DMS53 treated with DMSO at 0.1 percent for 48 hours (cell line): ENCODE measurements around the gene MAGI2.
"Not testable (repeated sequence)": the region's sequence is repeated elsewhere in the genome, so short reads cannot be mapped to it uniquely, and the experiment has no call there.

Experiments
- DNase-seq: peaks from one replicate; lab custom pipeline; 2025; ENCODE audit not compliant: unreplicated experiment; lab: John Stamatoyannopoulos, UW

Gene MAGI2

GRCh38 chr7:79071187-79071586 is 382.3 kb downstream of the MAGI2 start:
- DNase-seq, result not testable (repeated sequence)

DNA sequence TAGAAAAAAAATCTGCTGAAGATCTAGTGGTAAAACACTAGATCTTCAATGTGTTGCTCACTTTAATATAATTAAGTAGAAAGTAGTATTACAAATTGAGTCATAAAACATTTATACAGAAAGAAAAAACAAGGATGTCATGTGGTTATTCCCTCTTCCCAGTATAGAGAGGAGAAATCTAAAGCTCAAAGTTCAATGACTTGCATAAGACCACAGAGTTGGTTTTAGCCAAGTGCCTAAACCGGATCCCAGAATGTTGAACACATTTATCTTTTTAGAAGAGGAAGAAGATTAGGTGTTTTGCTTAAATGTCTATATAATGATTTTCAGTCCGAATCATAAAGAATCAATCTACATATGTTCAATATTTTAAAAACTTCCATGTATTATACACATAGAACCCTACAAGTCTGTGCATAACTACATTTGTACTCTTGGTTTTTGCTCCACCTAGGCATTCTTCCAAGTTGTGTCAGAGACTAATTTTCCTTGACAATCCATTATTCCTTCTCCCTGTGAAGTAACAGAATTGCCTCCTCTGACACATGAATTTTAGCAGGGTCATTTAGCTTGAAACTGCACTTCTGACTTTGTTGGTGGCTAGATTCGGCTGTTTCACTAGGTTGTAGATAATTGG is 389.2 kb downstream of the MAGI2 start:
- DNase-seq, result no peak

DNA sequence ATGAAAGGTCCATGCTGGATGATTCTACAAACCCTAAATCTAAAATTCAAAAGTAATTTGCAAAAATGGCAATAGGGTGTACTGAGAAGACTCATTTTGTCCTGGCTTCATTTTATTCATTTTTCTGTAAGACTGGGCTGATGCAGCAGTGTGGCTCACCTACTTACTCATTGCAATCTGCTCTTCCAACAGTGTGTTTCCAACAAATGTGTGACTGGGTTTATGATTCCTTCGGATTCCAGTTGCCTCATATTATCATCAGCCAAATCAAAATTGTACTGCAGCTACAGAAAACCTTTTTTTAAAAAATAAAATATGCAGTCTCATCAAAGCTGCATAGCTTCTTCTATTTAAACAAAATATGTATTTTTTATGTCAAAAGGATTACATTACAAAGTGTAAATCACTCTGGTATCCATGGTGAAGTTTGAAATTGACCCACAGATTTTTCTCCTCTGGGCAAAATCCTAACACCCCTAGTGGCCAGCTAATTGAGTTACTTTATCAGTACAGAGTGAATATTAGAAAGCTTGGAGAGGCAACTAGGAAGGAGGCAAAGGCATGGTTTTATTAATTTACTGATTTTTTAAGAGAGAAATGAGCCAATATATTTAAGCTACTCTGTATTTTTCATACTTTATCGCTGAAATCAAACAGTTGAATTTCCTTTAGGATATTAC is 390.3 kb downstream of the MAGI2 start:
- no peak for DNase-seq

GRCh38 chr7:79060498-79060897 is 393.0 kb downstream of the MAGI2 start:
- no peak for DNase-seq

DNA sequence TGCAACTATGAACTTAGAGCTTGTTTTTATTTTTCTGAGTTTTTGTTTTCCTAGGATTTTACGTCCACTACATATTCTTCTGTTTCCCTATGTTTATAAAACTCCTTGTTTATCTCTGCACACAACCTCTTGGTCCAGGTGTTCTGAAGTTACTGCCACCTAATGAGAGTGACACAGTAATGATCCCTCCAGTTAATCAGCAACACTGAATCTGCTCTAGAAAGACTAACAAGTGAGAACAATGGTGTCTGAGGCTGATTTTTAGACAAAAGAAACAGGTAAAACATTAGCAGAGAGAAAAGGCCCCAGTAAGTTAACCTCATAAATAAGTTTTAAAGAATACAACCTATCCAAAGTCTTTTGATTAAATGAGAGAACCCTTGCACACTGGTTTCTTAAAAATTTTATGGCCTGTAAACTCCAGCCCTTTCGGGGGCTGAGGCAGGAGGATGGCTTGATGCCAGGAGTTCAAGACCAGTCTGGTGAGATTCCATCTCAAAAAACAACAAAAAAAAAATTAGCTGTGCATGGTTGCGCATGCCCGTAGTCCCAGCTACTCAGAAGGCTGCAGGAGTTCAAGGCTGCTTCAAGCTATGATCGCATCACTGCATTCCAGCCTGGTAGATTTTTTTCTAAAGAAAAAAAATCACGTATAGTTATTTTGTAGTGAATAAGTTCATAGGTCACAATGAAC is 397.6 kb downstream of the MAGI2 start:
- DNase-seq, result peak; percentile 56

DNA sequence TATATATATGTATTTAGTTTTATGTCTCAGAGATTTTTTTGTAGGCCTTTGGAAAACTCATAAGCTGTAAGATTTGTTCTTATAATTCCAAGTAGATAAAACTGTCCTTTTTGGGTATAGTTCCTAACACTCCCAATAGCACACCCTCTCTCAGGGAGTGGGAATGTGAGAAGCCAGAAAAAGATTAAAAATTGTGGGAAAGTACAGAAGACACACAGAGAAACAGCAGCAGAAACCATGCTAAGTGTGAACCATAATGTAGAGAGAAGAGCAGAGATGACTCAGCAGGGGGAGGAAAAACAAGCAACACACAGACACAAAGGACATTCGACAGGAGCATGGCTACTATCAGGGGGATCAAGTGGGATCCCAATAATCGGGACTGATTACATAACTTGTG is 401.6 kb downstream of the MAGI2 start:
- DNase-seq, result peak; percentile 39

DNA sequence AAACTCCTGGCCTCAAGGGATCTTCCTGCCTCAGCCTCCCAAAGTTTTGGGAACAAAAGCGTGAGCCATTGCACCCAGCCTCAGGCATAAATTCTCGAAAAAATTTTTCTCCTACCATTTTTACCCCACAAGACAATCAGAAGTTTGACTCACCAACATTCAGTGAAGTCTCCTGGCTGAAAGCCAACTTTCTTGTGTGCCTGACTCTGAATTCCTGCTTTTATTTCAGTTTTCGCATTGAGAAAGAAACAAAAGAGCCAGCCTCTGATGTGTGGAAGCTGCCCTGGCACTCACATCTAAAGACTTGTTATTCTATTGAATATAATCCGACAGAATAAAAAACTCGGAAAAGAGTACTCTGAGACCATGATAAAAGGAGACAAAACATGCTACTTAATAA is 402.9 kb downstream of the MAGI2 start:
- DNase-seq, result no peak

DNA sequence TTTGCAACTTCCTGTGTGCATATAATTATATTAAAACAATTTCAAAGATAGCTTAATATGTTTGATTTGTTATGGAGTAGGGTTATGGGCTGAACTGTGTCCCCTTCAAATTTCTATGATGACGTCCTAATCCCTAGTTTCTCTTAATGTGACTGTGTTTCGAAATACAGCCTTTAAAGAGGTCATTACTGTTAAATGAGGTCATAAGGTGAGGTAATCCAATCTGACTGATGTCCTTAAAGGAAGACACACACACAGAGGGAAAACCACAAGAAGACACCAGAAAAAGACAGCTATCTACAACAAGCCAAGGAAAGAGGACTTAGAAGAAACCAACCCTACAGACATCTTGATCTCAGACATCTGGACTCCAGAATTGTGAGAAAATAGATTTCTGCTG is 407.4 kb downstream of the MAGI2 start:
- DNase-seq, result no peak

DNA sequence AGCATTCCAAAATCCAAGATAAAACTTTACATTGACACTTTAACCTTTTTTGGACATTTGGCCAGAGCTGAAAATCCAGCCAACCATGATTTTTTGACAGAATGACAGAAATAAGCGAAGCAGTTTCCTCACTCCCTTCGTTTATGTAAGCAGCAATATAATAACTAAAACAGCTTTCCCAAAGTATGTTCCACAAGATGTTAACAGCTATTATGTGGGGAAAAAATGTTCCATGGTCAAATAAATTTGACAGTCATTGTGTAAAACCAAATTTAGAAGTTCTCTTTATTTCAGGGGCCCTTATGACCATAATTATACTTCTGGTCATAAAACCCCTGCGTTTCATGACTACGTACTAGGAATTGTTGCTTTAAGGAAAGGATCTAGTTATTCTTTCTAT is 416.5 kb downstream of the MAGI2 start:
- no peak for DNase-seq

- no peak for DNase-seq
These were observed 417.1 kb downstream of the MAGI2 start for GRCh38 chr7:79036356-79036755.

DNA sequence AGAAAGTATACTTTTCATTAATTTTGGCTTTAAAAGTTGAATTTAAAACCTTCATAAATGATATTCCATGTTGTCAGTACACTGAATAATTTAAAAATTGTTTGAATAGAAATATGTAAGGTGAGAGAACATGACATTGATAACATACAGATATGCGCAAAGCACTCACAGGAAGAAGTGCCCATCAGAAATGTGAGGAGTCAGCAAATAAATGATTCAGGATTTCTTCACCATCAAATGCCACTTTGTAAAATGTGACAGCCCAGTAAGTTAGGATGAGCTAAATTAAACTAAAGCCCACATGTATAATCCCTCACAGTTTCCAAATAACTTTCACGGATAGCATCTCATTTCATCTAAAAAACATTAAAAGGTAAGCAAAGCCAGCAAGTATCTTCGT is 417.6 kb downstream of the MAGI2 start:
- no peak for DNase-seq

DNA sequence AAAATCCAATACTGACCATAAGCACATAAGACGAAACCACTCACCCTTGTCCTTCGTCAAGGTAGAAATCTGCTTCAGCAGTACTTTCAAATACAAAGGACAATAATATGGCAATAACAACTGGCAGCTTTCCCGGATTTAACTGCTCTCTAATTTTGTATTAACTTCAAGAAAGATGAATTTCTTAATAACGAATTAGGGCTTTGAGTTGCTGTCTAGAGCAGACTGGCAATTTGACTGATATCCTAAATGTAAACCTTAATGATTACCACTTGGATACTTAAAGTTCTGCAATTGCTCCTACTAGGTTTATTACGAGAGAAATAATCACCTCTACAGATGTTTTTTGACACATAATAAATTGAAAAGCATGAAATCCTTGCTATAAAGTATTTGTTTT is 418.7 kb downstream of the MAGI2 start:
- no peak for DNase-seq

- not testable (repeated sequence) for DNase-seq
These were observed 433.8 kb downstream of the MAGI2 start for GRCh38 chr7:79019711-79020110.

- DNase-seq, result no peak
These were observed 441.5 kb downstream of the MAGI2 start for GRCh38 chr7:79011921-79012320.

DNA sequence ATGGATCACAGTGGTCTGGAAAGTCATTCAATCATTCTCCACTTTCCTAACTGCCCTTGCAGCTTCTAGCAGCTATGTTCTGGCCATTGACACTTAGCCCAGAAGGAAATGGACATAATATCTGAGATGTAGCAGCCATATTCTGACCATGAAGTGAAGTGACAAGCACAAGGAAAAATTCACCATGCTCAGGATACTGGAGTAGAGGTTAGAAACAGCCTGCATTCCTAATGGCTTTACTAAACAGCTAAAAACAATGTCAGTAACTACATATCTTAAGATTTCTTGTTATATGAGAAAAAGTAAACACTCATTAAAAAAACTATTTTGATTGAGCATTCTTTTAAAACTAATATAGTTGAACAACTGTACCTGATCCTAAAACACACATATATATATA is 443.8 kb downstream of the MAGI2 start:
- no peak for DNase-seq

- no peak for DNase-seq
These were observed 444.7 kb downstream of the MAGI2 start for GRCh38 chr7:79008786-79009185.

GRCh38 chr7:78996013-78996412 is 457.5 kb downstream of the MAGI2 start:
- DNase-seq, result no peak

- DNase-seq, result no peak
These were observed 460.1 kb downstream of the MAGI2 start for GRCh38 chr7:78993341-78993740.

DNA sequence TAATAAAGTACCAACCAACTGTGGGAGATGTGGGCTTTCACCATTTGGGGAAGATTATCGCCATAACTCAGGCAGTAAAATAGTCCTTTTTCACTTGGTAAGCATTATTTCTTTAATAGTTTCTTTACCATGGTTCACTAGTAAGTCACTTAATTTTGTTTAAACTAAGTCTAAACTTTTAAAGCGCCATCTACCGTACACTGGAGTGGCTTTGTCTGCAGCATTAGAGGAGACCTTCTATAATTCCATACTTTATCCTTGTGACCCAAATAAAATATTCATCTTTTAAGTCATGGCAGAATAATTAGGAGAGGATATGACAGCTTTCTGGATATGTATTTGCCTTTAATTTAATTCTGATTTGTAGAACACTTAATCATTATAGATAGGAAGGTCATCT is 468.0 kb downstream of the MAGI2 start:
- DNase-seq, result no peak

- DNase-seq, result no peak
These were observed 470.0 kb downstream of the MAGI2 start for GRCh38 chr7:78983483-78983882.

- no peak for DNase-seq
These were observed 483.0 kb downstream of the MAGI2 start for GRCh38 chr7:78970440-78970916.

DNA sequence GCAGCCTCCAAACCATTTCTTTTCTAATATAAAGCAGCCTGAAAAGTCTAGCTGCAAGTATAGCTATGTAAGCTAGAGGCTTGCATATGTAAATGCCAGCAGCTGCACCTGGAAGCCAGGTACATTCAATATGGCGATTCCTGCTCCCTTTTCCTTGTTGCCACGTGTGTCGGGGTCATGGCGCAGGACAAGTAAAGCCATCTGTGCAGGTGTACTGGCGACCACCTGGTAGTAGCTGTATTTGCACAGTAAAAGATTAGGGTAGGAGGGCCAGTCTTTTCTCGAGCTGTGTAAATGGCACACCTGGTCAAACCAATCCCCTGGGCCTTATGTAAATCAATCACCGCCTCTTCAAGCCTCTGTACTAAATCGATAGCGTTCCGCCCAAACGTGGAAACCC is 484.5 kb downstream of the MAGI2 start:
- DNase-seq, result no peak
